ENCODE measurements around the gene TMEM260. TPM values are rescaled to one million over a fixed set of nuclear protein-coding genes. Genes with fewer than 3 reads are reported as not detected.

TMEM260 gene
- 10 to 100 TPM; 10.5 to 13.6 TPM for total RNA-seq

DNA sequence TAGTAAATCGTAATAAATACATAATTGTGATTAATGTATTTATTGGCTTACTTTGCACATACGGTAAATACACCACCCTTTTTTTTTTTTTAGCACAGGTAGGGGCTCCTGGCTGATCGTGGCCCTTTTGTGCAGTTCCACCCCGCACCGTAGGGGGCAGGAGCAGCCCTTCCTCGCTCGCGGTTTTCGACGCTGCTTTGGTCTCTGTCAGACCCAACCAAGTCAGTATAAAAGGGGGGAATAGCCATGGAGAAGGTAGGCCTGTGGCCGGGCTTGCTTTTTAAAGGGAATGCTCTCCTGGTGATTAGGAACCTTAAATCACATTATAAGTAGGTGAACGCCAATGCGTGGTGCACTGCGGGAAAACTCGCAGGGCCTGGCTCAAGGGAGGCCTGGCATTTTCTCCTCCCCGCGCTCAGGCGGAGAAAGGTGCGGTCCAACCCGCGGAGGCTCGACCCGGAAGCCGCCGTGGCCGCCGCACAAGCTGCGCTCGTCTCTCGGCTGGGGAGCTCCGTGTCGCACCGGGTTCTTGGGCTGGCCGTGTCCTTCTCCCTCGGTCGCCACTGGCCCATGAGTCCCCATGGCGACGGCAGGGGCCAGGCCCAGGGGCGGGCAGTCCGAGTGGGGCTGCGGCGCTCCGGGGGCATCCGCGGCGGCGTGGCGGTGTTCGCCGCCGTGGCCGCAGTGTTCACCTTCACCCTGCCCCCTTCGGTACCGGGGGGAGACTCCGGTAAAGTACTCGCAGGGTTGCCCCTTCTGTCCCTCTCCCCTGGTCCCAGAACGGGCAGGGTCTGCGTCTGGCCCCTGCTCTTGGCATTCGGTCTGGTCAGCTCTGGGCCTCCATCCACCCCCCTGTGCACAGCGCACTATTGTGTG, at the start of gene TMEM260:
Gene TMEM260, plus strand, starts transcription at position 454 of the 876 bp plus-strand sequence. Its CDS starts 117 bp downstream, at position 571.
- H3K27me3 Mint-ChIP-seq = no peaks in the 10 kb centered on the region

DNA sequence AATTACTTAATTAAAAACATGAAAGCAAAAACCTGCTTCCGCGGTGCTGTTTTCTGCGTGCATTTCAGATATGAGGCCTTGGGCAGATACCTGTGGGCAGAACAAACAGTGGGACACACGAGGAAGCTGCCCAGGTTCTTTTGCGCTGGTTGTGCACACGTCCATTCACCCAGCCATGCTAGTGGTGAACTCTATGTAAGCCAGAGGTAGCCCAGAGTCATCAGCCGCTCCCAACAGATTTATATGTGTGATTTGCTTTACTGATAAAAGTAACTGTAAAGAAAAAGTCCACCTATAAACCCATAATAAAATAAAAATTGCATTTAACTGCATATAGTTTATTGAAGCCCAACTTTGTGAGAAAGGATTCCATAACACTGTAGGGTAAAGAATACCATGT, 47.1 kb upstream of the TMEM260 start:
- no peaks in the 10 kb centered on the region for H3K4me1 Mint-ChIP-seq
- peaks cover 13% of the 10 kb centered on the region for H3K27me3 Mint-ChIP-seq

More for the DNA sequence above, at the start of gene TMEM260:
- H3K27ac Mint-ChIP-seq = peak within 1 kb of the TSS; percentile 89
- H3K9me3 Mint-ChIP-seq = no peaks in the 10 kb centered on the region
- H3K4me3 Mint-ChIP-seq = peak within 1 kb of the TSS; percentile 86
- peak; percentile 89 for ATAC-seq (replicated peaks)
- no peaks in the 10 kb centered on the region for H3K36me3 Mint-ChIP-seq (ENCODE audit: low read depth)
- peaks cover 26% of the 10 kb centered on the region for H3K4me1 Mint-ChIP-seq

DNA sequence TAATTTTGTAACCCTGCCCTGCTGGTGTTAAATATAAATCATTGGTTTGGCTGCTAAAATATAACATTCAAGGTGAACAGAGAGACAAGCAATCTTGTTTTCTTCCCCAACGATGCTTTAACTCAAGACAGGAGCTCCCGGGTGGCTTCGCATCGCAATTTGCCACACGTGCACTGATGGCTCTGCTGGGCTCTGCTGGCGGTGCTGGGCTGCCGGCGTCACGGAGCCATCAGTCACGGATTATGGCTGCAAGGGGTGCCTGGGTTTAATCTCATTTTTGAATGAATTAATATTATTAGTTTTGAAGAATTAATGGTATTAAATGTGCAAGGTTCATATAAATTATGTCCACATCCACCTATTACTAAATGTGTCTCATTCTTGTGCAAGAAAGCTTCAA, 44.9 kb upstream of the TMEM260 start:
- peaks cover 13% of the 10 kb centered on the region for H3K27me3 Mint-ChIP-seq
- no peaks in the 10 kb centered on the region for H3K36me3 Mint-ChIP-seq (ENCODE audit: low read depth)
- no peaks in the 10 kb centered on the region for H3K4me1 Mint-ChIP-seq
- ATAC-seq (replicated peaks) = no peak
- H3K27ac Mint-ChIP-seq = no peak overlapping the region
- H3K4me3 Mint-ChIP-seq = no peak overlapping the region
- no peaks in the 10 kb centered on the region for H3K9me3 Mint-ChIP-seq

More for the DNA sequence above, 47.1 kb upstream of the TMEM260 start:
- H3K4me3 Mint-ChIP-seq = no peak overlapping the region
- H3K9me3 Mint-ChIP-seq = no peaks in the 10 kb centered on the region
- no peaks in the 10 kb centered on the region for H3K36me3 Mint-ChIP-seq (ENCODE audit: low read depth)
- H3K27ac Mint-ChIP-seq = no peak overlapping the region
- no peak for ATAC-seq (replicated peaks)

DNA sequence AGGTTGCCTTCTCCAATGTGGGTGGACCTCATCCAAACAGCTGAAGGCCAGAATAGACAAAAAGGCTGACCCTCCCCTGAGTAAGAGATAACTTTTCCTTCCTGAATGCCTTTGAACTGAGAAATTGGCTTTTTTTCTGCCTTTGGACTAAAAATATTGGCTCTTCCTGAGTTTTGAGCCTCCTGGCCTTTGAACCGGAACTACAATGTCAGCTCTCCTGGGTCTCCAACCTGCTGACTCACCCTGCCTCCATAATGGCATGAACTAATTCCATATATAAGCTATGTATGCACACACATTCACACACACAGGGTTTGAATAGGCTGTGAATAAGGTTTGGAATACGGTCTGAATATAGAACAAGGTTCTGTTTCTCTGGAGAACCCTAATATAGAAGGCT, 39.7 kb upstream of the TMEM260 start:
- no peak overlapping the region for H3K4me3 Mint-ChIP-seq

DNA sequence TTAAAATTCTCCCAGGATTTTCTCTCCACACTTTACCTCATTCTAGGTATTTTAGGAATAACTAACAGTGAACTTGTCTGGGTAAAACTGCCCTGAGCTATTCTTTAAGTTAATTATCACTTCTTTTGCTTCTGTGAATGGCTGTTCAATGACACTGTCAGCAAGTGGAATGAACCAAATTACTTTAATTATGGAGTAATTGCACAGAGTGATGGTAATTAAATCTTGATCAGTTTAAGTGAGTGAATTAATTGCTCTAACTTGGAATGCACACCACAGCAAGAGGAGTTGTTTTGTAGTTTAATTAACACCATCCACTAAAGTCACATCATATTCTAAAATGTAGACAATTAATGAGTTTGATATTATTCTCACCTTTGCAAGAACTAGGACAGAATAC, 36.2 kb upstream of the TMEM260 start:
- no peak overlapping the region for H3K27ac Mint-ChIP-seq

More for the DNA sequence above, 39.7 kb upstream of the TMEM260 start:
- Mint-ChIP-seq H3K4me1 (no peaks in the 10 kb centered on the region), H3K36me3 (ENCODE audit: low read depth) (no peaks in the 10 kb centered on the region), H3K27me3 (peaks cover 9% of the 10 kb centered on the region), H3K9me3 (no peaks in the 10 kb centered on the region), H3K27ac (no peak overlapping the region)
- ATAC-seq (replicated peaks) = no peak

DNA sequence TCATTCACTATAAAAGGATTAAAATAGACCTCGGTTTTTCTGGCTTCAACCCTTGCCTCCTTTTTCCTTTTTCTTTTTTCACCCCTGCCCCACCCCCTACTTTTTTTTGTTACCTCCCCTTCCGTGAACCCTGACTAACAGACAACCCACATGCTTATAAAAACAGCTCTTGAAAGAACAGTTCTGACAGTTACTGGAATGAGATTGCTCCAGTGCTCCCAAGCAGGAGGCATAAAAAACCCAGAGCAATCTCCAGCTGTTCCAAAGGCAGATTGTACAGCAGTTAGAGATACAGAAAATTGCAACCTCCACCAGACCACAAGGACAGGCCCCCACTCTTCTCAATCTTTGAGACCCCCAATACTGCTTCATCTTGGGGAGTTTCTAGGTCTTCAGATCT, 29.9 kb upstream of the TMEM260 start:
- Mint-ChIP-seq H3K9me3 (no peaks in the 10 kb centered on the region), H3K4me3 (no peak overlapping the region), H3K27ac (no peak overlapping the region), H3K36me3 (ENCODE audit: low read depth) (no peaks in the 10 kb centered on the region), H3K4me1 (no peaks in the 10 kb centered on the region), H3K27me3 (peaks cover 8% of the 10 kb centered on the region)
- ATAC-seq (replicated peaks) = no peak

More for the DNA sequence above, 36.2 kb upstream of the TMEM260 start:
- H3K27me3 Mint-ChIP-seq = no peaks in the 10 kb centered on the region
- ATAC-seq (replicated peaks) = no peak
- no peaks in the 10 kb centered on the region for H3K4me1 Mint-ChIP-seq
- no peaks in the 10 kb centered on the region for H3K9me3 Mint-ChIP-seq
- H3K36me3 Mint-ChIP-seq (ENCODE audit: low read depth) = no peaks in the 10 kb centered on the region
- no peak overlapping the region for H3K4me3 Mint-ChIP-seq

DNA sequence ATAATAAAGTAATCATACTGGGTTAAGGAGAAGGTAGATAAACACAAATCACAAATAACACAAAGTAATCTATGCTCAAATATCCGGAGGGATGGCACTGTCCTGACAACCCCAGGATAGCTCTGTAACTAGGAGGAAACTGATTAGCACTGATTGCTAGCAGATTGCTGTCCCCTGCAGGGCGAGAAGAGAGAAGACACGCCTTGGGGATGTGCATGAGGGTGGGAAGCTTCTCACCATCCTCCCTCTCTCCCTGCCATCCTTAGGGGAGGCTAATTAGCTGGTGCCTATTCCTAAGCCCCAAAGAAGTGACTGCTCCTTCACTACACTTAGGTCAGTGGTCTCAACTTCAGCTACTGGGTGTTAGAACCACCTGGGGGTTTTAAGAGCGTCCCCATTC, 27.0 kb upstream of the TMEM260 start:
- Mint-ChIP-seq H3K27me3 (peaks cover 18% of the 10 kb centered on the region), H3K27ac (no peak overlapping the region), H3K4me1 (no peaks in the 10 kb centered on the region), H3K36me3 (ENCODE audit: low read depth) (no peaks in the 10 kb centered on the region), H3K9me3 (no peaks in the 10 kb centered on the region), H3K4me3 (no peak overlapping the region)
- ATAC-seq (replicated peaks) = no peak

DNA sequence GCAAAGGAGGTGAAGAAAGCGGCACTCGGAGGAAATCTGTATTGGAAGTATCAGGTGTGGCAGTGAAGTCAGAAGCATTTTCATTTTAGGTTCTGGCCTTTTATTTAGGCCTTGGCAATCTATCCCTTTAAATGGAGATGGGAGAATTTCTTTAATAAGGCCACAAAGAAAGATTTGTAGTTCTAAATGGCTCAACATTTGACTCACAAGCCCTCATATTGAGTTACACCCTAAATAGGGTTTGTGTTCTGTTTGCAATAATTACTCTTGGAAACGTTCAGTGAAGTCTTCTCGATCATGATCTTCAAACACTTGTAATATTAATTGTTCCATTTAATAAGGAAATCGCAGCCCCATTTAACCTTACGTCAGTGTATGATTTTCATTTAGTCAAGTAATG, 25.3 kb upstream of the TMEM260 start:
- no peaks in the 10 kb centered on the region for H3K4me1 Mint-ChIP-seq

DNA sequence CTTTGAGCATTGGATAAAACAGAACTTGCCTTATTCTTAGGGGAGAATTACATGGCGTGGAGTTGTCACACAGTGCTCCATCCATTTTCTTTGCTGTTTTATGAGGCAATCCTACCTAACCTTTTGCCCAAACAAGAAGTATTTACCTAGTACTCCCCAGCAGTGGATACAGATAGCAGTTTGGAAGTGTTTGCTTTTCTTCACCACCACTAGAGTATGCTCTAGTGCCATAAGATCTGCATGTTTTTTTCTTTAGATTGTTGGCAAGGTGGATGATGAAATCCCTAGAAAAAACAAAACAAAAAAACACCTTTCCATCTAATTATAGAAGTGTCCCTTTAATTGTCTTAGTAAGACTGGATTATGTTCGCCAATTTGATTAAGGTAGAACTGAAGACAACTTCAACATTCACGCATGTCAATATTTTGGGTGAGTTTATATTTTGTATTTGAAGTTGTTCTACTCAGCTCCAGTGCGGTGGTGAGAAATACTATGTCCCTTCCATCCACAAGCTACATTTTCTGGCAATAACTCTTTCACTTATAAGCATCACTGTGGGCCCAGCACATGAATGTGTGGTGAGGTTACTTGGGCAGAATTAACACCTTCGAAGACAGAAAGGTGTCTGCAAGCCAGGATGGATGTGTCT, 23.6 kb upstream of the TMEM260 start:
- no peaks in the 10 kb centered on the region for H3K36me3 Mint-ChIP-seq (ENCODE audit: low read depth)
- H3K4me3 Mint-ChIP-seq = no peak overlapping the region
- H3K9me3 Mint-ChIP-seq = no peaks in the 10 kb centered on the region
- no peak for ATAC-seq (replicated peaks)
- no peaks in the 10 kb centered on the region for H3K4me1 Mint-ChIP-seq
- peaks cover 24% of the 10 kb centered on the region for H3K27me3 Mint-ChIP-seq
- H3K27ac Mint-ChIP-seq = no peak overlapping the region

More for the DNA sequence above, 25.3 kb upstream of the TMEM260 start:
- no peaks in the 10 kb centered on the region for H3K36me3 Mint-ChIP-seq (ENCODE audit: low read depth)
- H3K27me3 Mint-ChIP-seq = peaks cover 18% of the 10 kb centered on the region
- H3K4me3 Mint-ChIP-seq = no peak overlapping the region
- no peaks in the 10 kb centered on the region for H3K9me3 Mint-ChIP-seq
- no peak overlapping the region for H3K27ac Mint-ChIP-seq
- no peak for ATAC-seq (replicated peaks)

DNA sequence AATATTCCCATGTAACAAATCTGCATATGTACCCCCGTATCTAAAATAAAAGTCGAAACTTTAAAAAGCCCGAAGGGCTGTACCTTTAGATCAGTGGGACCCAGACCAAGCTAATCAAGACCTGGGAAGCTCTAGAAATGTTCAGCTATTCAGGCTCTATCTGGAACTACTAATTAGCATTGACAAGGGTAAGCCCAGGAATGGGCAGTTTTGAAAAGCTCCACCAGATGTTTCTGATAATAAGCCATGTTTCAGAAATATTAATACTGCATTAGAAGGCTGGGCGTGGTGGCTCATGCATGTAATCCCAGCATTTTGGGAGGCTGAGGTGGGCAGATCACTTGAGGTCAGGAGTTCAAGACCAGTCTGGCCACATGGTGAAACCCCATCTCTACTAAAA, 20.4 kb upstream of the TMEM260 start:
- Mint-ChIP-seq H3K4me3 (no peak overlapping the region), H3K4me1 (no peaks in the 10 kb centered on the region), H3K27ac (no peak overlapping the region), H3K9me3 (peaks cover 5% of the 10 kb centered on the region), H3K36me3 (ENCODE audit: low read depth) (no peaks in the 10 kb centered on the region), H3K27me3 (peaks cover 30% of the 10 kb centered on the region)
- no peak for ATAC-seq (replicated peaks)

DNA sequence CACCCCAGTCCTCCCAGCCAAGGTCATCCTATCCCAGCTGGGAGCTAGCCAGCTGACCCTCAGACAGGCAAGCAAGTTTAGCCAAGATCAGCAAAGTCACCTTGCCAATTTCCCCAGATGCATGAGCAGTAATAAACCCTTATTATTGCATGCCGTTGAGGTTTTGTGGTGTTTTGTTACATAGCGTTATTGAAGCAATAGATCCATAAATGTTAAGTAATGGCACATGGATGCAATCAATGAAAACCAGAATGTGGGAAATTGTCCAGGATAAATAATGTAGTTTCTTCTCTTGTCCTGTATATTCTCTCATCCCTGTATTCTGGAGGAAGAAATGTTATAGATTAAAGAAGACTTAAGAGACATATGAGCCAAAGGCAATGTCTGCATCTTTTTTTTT, 18.0 kb upstream of the TMEM260 start:
- H3K27me3 Mint-ChIP-seq = peaks cover 36% of the 10 kb centered on the region
- H3K4me1 Mint-ChIP-seq = no peaks in the 10 kb centered on the region
- H3K27ac Mint-ChIP-seq = no peak overlapping the region
- H3K4me3 Mint-ChIP-seq = no peak overlapping the region
- H3K36me3 Mint-ChIP-seq (ENCODE audit: low read depth) = no peaks in the 10 kb centered on the region
- peaks cover 5% of the 10 kb centered on the region for H3K9me3 Mint-ChIP-seq
- no peak for ATAC-seq (replicated peaks)

DNA sequence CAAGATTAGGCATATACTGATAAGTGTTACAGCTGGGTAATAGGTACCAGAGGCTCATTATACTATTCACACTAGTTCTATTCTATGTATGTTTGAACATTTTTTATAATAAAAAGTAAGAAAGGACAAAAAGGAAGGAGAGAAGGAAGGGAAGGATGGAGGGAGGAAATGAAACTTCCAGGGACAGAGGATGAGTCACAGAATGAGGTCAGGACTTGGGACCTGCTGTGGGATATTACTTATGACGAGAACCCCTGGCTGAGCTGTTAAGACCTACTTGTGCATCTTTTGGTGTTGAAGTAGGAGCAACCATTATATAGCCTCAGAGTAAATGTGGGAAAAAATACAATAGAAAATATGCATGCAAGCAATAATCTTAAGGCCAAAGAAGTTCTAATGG, 16.7 kb upstream of the TMEM260 start:
- Mint-ChIP-seq H3K27me3 (peaks cover 45% of the 10 kb centered on the region), H3K4me1 (no peaks in the 10 kb centered on the region), H3K4me3 (no peak overlapping the region), H3K36me3 (ENCODE audit: low read depth) (no peaks in the 10 kb centered on the region), H3K27ac (no peak overlapping the region), H3K9me3 (peaks cover 8% of the 10 kb centered on the region)
- ATAC-seq (replicated peaks) = no peak

DNA sequence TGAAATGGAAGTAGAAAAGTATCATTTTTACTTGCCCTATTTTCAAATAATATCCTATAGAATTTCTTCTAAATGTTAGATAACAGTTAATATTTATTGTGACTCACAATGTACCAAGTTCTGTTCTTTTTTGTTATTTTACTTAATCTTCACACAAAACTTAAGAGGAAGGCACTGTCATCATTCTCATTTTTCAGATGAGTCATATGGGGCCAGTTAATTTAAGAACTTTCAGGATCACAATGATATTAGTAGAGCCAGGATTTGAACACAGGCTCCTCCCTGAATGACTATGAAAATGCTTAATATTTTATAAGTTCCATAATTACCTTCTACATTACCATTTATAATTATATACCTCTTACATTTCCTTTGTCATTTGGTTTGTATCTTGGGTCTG, 10.4 kb upstream of the TMEM260 start:
- H3K4me3 Mint-ChIP-seq = no peak overlapping the region
- H3K36me3 Mint-ChIP-seq (ENCODE audit: low read depth) = no peaks in the 10 kb centered on the region
- peak; percentile 61 for ATAC-seq (replicated peaks)
- H3K27me3 Mint-ChIP-seq = peaks cover 36% of the 10 kb centered on the region
- H3K27ac Mint-ChIP-seq = no peak overlapping the region
- H3K9me3 Mint-ChIP-seq = peaks cover 3% of the 10 kb centered on the region
- no peaks in the 10 kb centered on the region for H3K4me1 Mint-ChIP-seq

DNA sequence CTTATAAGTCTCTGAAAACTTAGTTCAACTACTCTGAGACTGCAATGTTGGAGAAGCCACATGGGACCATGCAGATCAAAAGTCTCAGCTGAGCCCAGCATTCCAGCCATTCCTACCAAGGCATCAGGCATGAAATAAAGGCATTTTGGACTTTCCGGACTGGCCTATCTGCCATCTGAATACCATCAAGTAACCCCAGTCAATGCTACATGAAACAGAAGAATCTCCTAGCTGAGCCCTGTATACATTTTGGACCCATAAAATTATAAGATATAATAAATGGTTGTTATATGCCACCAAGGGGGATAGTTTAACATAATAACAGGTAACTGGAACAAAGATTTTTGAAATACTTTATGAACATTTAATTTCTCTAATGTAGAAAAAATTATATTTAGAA, 9.3 kb upstream of the TMEM260 start:
- H3K27me3 Mint-ChIP-seq = peaks cover 33% of the 10 kb centered on the region
- no peak for ATAC-seq (replicated peaks)
- no peak overlapping the region for H3K4me3 Mint-ChIP-seq
- H3K9me3 Mint-ChIP-seq = peaks cover 3% of the 10 kb centered on the region
- no peaks in the 10 kb centered on the region for H3K4me1 Mint-ChIP-seq
- H3K27ac Mint-ChIP-seq = no peak overlapping the region
- H3K36me3 Mint-ChIP-seq (ENCODE audit: low read depth) = no peaks in the 10 kb centered on the region

DNA sequence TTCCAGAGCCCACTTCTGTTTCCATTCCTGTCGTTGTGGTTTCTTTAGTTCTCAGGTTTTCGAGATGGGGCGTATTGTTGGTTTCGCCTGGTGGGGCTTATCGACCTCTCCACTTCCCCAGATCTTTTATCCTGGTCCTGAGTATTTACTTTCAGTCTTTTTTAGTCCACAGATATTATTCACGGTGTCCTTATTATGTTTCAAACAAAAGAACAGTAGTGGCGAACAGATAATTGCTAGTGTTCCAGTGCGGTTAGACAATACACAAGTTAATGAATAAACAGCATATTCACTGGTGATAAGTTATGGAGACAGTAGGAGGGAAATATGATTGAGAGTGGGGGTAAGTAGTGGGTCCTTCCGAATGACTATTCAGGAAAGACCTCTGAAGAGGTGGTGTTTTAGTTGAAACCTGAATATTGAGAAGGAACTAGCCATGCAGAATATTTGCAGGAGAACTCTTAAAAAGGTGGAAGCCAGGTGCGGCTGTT, 668 bp downstream of the TMEM260 start:
- no peaks in the 10 kb centered on the region for H3K27me3 Mint-ChIP-seq

More for the DNA sequence above, 668 bp downstream of the TMEM260 start:
- Mint-ChIP-seq H3K27ac (peak overlapping the region; percentile 89), H3K36me3 (ENCODE audit: low read depth) (no peaks in the 10 kb centered on the region), H3K4me1 (peaks cover 26% of the 10 kb centered on the region), H3K4me3 (peak overlapping the region; percentile 86), H3K9me3 (no peaks in the 10 kb centered on the region)
- no peak for ATAC-seq (replicated peaks)

Data from activated T-helper 17 cell treated with anti-CD3 and anti-CD28 coated beads, Interleukin-2, amount 50 U/mL, for 72 hours (primary cell).